Bronchial epithelial cell (primary cell): ENCODE results near the gene NFIL3. TPM values are rescaled to one million over a fixed set of nuclear protein-coding genes. Genes with fewer than 3 reads are reported as not detected.
"Not testable (repeated sequence)": the region's sequence is repeated elsewhere in the genome, so short reads cannot be mapped to it uniquely, and the experiment has no call there.

ENCODE experiments used
- DNase-seq: peaks from one replicate; pipeline ENCODE4 v3.0.0-alpha.2; 2010; ENCODE audit warnings: low read depth
- FAIRE-seq: peaks from 2 replicates; lab custom pipeline; 2011; peaks lifted over from hg19 to GRCh38; lab: Jason Lieb, UNC
- H3K27me3 ChIP-seq: 2 replicates; pipeline ENCODE4 v1.5.1; 2011; ENCODE audit warnings: low read length; ENCODE audit not compliant: control insufficient read depth, insufficient read depth
- H3K36me3 ChIP-seq: 2 replicates; pipeline ENCODE4 v1.5.1; 2011; ENCODE audit warnings: low read length; ENCODE audit not compliant: control insufficient read depth, insufficient read depth
- H3K4me3 ChIP-seq: 2 replicates; pipeline ENCODE4 v1.5.1; 2011; ENCODE audit warnings: mild to moderate bottlenecking, low read depth, low read length, control low read depth
- total RNA-seq: library from RNA; depleted of rRNA; stranded (reverse); fragments of >200 nt; gene quantifications from 2 replicates; pipeline ENCODE4 v1.2.1, GENCODE V29; 2014
- TF ChIP-seq, protein P1 (sequence below): IDR thresholded peaks from 2 replicates; pipeline ENCODE4 v1.5.1; 2011; ENCODE audit warnings: mild to moderate bottlenecking, moderate library complexity, low read length, control low read depth, inconsistent platforms; ENCODE audit not compliant: insufficient read depth, severe bottlenecking

The NFIL3 gene, protein sequence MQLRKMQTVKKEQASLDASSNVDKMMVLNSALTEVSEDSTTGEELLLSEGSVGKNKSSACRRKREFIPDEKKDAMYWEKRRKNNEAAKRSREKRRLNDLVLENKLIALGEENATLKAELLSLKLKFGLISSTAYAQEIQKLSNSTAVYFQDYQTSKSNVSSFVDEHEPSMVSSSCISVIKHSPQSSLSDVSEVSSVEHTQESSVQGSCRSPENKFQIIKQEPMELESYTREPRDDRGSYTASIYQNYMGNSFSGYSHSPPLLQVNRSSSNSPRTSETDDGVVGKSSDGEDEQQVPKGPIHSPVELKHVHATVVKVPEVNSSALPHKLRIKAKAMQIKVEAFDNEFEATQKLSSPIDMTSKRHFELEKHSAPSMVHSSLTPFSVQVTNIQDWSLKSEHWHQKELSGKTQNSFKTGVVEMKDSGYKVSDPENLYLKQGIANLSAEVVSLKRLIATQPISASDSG
- total RNA-seq: 31.3 and 35.3 TPM in 2 replicates

- DNase-seq: peak; percentile 41
- TF ChIP-seq, protein P1, sequence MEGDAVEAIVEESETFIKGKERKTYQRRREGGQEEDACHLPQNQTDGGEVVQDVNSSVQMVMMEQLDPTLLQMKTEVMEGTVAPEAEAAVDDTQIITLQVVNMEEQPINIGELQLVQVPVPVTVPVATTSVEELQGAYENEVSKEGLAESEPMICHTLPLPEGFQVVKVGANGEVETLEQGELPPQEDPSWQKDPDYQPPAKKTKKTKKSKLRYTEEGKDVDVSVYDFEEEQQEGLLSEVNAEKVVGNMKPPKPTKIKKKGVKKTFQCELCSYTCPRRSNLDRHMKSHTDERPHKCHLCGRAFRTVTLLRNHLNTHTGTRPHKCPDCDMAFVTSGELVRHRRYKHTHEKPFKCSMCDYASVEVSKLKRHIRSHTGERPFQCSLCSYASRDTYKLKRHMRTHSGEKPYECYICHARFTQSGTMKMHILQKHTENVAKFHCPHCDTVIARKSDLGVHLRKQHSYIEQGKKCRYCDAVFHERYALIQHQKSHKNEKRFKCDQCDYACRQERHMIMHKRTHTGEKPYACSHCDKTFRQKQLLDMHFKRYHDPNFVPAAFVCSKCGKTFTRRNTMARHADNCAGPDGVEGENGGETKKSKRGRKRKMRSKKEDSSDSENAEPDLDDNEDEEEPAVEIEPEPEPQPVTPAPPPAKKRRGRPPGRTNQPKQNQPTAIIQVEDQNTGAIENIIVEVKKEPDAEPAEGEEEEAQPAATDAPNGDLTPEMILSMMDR: no peak
- peak within 1 kb of the TSS; percentile 79 for H3K4me3 ChIP-seq
- FAIRE-seq: no peak
- H3K27me3 ChIP-seq: no peaks in the 10 kb centered on the region
- H3K36me3 ChIP-seq: no peaks in the 10 kb centered on the region
These were observed at the start of gene NFIL3 for GRCh38 chr9:91423785-91424402. TSS of gene NFIL3 (minus strand) at chr9:91423832. CDS start at chr9:91410734, 13,098 bp downstream.

DNA sequence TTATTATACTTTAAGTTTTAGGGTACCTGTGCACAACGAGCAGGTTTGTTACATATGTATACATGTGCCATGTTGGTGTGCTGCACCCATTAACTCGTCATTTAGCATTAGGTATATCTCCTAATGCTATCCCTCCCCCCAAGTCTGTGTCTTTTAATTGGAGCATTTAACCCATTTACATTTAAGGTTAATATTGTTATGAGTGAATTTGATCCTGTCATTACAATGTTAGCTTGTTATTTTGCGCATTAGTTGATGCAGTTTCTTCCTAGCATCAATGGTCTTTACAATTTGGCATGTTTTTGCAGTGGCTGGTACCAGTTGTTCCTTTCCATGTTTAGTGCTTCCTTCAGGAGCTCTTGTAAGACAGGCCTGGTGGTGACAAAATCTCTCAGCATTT lies 47.9 kb upstream of the NFIL3 start:
- not testable (repeated sequence) for DNase-seq, FAIRE-seq

GRCh38 chr9:91465420-91465819 lies 41.8 kb upstream of the NFIL3 start:
- Histone ChIP-seq H3K4me3 (no peak overlapping the region), H3K27me3 (no peaks in the 10 kb centered on the region), H3K36me3 (no peaks in the 10 kb centered on the region)
- peak; percentile 89 for DNase-seq
- TF ChIP-seq, protein P1: no peak
- no peak for FAIRE-seq

More for the DNA sequence above, 47.9 kb upstream of the NFIL3 start:
- H3K4me3 ChIP-seq, H3K36me3 ChIP-seq, H3K27me3 ChIP-seq: not testable (repeated sequence)

- TF ChIP-seq, protein P1: no peak
- FAIRE-seq (no peak), DNase-seq (no peak)
- no peak overlapping the region for H3K4me3 ChIP-seq
- H3K27me3 ChIP-seq: no peaks in the 10 kb centered on the region
- no peaks in the 10 kb centered on the region for H3K36me3 ChIP-seq
These were observed 35.3 kb upstream of the NFIL3 start for GRCh38 chr9:91458906-91459305.

GRCh38 chr9:91452844-91453243 lies 29.2 kb upstream of the NFIL3 start:
- DNase-seq (no peak), FAIRE-seq (no peak)
- TF ChIP-seq, protein P1: no peak
- no peaks in the 10 kb centered on the region for H3K27me3 ChIP-seq
- no peak overlapping the region for H3K4me3 ChIP-seq
- H3K36me3 ChIP-seq: no peaks in the 10 kb centered on the region
